ENCODE data around the gene POR. TPM values are rescaled to one million over a fixed set of nuclear protein-coding genes. Genes with fewer than 3 reads are reported as not detected.

POR gene
- total and polyA plus RNA-seq, 2 of the 8 experiments (the other 6 are each of a cell fraction or from before 2014, with no cell fraction given), result 98.7 to 144 TPM

- no peak for TF ChIP-seq EZH2 (IDR thresholded peaks at IDR 0.05; ENCODE audit: low read depth, low read length, severe bottlenecking)
- TF ChIP-seq SP4 (IDR thresholded peaks at IDR 0.05; ENCODE audit: low read length), result no peak
These were observed 16.7 kb downstream of the POR start (continued) for GRCh38 chr7:75931680-75932079.
